MM.1S (cell line): ENCODE measurements around the gene MADD.

Experiments used
- DNase-seq: peaks from one replicate; pipeline ENCODE4 v3.0.0-alpha.2; 2015
- H2AFZ ChIP-seq: fragments of 300-600 bp; sonication (generic); 2 replicates; pipeline ENCODE4 v1.6.0; 2016; ENCODE audit warnings: antibody characterized with exemption, low read length
- H3F3A ChIP-seq: fragments of 300-600 bp; sonication (generic); 2 replicates; pipeline ENCODE4 v1.6.1; 2016; ENCODE audit warnings: mild to moderate bottlenecking, antibody characterized with exemption, low read length, moderate library complexity, mixed read lengths; ENCODE audit not compliant: insufficient read depth
- H3K27ac ChIP-seq: fragments of 300-600 bp; sonication (generic); 2 replicates; pipeline ENCODE4 v1.5.1; 2016; ENCODE audit warnings: mild to moderate bottlenecking, low read length
- H3K27me3 ChIP-seq: fragments of 300-600 bp; sonication (generic); replicated peaks from 2 replicates; pipeline ENCODE4 v1.6.0; 2016; ENCODE audit warnings: low read length; ENCODE audit not compliant: insufficient read depth
- H3K36me3 ChIP-seq: fragments of 300-600 bp; sonication (generic); replicated peaks from 2 replicates; pipeline ENCODE4 v1.6.1; 2016; ENCODE audit warnings: mild to moderate bottlenecking, low read length, mixed read lengths; ENCODE audit not compliant: insufficient read depth
- H3K4me1 ChIP-seq: fragments of 300-600 bp; sonication (generic); 2 replicates; pipeline ENCODE4 v1.6.1; 2016; ENCODE audit warnings: low read length, mixed read lengths
- H3K4me2 ChIP-seq: fragments of 300-600 bp; sonication (generic); 2 replicates; pipeline ENCODE4 v1.6.0; 2016; ENCODE audit warnings: low read depth, low read length
- H3K4me3 ChIP-seq: fragments of 300-600 bp; sonication (generic); 2 replicates; pipeline ENCODE4 v1.5.1; 2016; ENCODE audit warnings: low read length, mixed read lengths
- H3K79me2 ChIP-seq: fragments of 300-600 bp; sonication (generic); 2 replicates; pipeline ENCODE4 v1.6.1; 2016; ENCODE audit warnings: mixed run types, low read length, mixed read lengths
- H3K9ac ChIP-seq: fragments of 300-600 bp; sonication (generic); 2 replicates; pipeline ENCODE4 v1.6.1; 2016; ENCODE audit warnings: low read length, mixed read lengths
- H3K9me2 ChIP-seq: fragments of 300-600 bp; sonication (generic); replicated peaks from 2 replicates; pipeline ENCODE4 v1.6.1; 2016; ENCODE audit warnings: mild to moderate bottlenecking, low read length, mixed read lengths; ENCODE audit not compliant: insufficient read depth
- H3K9me3 ChIP-seq: fragments of 300-600 bp; sonication (generic); replicated peaks from 2 replicates; pipeline ENCODE4 v1.6.1; 2016; ENCODE audit warnings: mild to moderate bottlenecking, low read length, mixed read lengths; ENCODE audit not compliant: insufficient read depth
- H4K20me1 ChIP-seq: fragments of 300-600 bp; sonication (generic); 2 replicates; pipeline ENCODE4 v1.6.1; 2016; ENCODE audit warnings: mild to moderate bottlenecking, low read length, moderate library complexity, mixed read lengths; ENCODE audit not compliant: insufficient read depth
- EZH2 ChIP-seq: fragments of 300-600 bp; sonication (generic); optimal IDR thresholded peaks from 2 replicates; pipeline ENCODE3; 2017; ENCODE audit warnings: low read depth, mild to moderate bottlenecking, antibody characterized with exemption, low read length, mixed read lengths
- EZH2phosphoT487 ChIP-seq: fragments of 300-600 bp; sonication (generic); IDR thresholded peaks from 2 replicates; pipeline ENCODE4 v1.6.1; 2018; ENCODE audit warnings: antibody characterized with exemption, low read length
- TF ChIP-seq, protein P1 (sequence below): fragments of 300-600 bp; sonication (generic); IDR thresholded peaks from 2 replicates; pipeline ENCODE4 v1.5.1; 2016; ENCODE audit warnings: antibody characterized with exemption, low read length, mixed read lengths

The MADD gene

DNA sequence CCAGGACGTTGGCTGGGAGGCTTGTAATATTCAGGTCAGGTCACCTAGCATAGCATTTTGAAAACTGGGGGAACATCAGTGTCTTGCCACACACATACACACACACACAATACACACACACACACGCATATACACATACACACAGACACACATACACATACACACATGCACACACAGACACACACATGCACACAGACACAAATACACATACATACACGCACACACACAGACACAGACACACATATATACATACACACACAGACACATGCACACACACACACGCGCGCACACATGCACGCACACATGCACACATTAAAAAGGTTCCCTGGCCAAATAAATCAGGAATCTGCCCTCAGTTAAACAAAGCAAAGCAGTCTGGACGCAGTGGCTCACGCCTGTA is 70.1 kb downstream of the MADD start:
- TF ChIP-seq EZH2, result no peak
- TF ChIP-seq, protein P1, sequence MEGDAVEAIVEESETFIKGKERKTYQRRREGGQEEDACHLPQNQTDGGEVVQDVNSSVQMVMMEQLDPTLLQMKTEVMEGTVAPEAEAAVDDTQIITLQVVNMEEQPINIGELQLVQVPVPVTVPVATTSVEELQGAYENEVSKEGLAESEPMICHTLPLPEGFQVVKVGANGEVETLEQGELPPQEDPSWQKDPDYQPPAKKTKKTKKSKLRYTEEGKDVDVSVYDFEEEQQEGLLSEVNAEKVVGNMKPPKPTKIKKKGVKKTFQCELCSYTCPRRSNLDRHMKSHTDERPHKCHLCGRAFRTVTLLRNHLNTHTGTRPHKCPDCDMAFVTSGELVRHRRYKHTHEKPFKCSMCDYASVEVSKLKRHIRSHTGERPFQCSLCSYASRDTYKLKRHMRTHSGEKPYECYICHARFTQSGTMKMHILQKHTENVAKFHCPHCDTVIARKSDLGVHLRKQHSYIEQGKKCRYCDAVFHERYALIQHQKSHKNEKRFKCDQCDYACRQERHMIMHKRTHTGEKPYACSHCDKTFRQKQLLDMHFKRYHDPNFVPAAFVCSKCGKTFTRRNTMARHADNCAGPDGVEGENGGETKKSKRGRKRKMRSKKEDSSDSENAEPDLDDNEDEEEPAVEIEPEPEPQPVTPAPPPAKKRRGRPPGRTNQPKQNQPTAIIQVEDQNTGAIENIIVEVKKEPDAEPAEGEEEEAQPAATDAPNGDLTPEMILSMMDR, result no peak
- TF ChIP-seq EZH2phosphoT487, result no peak
- H3K9me2 ChIP-seq, result no peaks in the 10 kb centered on the region
- H3K79me2 ChIP-seq, result no peaks in the 10 kb centered on the region
- no peak overlapping the region for H3K4me2 ChIP-seq
- H3K36me3 ChIP-seq, result no peaks in the 10 kb centered on the region
- no peak overlapping the region for H2AFZ ChIP-seq
- peaks cover 7% of the 10 kb centered on the region; the same call in 1 of the 2 replicates for H3K27me3 ChIP-seq
- no peak overlapping the region for H3K27ac ChIP-seq
- no peak for DNase-seq
- H3F3A ChIP-seq, result no peaks in the 10 kb centered on the region
- no peak overlapping the region for H3K9ac ChIP-seq
- no peak overlapping the region for H3K4me3 ChIP-seq
- no peaks in the 10 kb centered on the region for H3K4me1 ChIP-seq
- H3K9me3 ChIP-seq, result no peaks in the 10 kb centered on the region
- no peaks in the 10 kb centered on the region for H4K20me1 ChIP-seq

DNA sequence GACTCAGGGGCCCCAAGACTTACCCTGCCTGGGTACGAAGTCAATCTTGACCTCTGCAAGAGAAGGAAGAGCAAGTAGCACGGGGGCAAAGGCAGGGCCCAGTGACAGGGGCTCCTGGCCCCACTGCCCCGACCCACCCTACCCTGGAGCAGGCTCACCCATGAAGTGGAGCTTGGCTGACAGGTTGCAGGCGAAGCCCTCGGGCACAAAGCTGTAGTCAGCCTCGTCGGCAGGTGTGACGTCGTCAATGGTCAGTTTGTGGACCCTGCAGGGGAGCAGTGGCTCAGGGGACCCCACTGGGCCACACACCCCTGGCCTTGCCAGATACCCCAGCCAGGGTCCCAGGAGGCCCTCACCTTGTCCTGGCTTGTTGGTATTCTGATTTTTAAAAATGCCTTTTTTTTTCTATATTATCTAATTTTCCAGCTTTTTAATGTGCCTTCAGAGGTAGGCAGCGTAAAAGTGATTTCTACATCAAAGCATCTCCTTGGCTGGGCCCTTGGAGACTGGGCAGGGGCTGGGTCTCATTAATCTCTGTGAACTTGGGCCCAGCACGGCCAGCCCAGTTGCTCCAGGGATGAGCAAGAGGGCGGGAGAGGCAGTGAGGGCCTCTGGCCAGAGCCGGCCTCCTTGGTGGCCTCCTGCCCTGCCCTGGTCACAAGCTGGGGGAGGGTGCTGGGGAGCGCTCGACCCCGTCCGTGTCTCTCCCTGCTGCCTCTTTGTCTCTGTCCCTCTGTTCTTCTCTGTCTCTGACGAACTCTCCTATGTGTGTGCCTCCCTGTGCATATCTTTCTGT is 71.2 kb downstream of the MADD start:
- no peak for DNase-seq
- Histone ChIP-seq H3K4me1 (no peaks in the 10 kb centered on the region), H3F3A (no peaks in the 10 kb centered on the region), H3K9ac (no peak overlapping the region), H3K36me3 (no peaks in the 10 kb centered on the region), H3K4me2 (no peak overlapping the region), H3K9me2 (no peaks in the 10 kb centered on the region), H3K79me2 (no peaks in the 10 kb centered on the region), H3K27me3 (peaks cover 19% of the 10 kb centered on the region), H3K9me3 (no peaks in the 10 kb centered on the region), H3K4me3 (no peak overlapping the region), H4K20me1 (no peaks in the 10 kb centered on the region), H3K27ac (no peak overlapping the region), H2AFZ (no peak overlapping the region)
- TF ChIP-seq EZH2phosphoT487 (no peak), EZH2 (no peak)
- TF ChIP-seq, protein P1, result no peak

DNA sequence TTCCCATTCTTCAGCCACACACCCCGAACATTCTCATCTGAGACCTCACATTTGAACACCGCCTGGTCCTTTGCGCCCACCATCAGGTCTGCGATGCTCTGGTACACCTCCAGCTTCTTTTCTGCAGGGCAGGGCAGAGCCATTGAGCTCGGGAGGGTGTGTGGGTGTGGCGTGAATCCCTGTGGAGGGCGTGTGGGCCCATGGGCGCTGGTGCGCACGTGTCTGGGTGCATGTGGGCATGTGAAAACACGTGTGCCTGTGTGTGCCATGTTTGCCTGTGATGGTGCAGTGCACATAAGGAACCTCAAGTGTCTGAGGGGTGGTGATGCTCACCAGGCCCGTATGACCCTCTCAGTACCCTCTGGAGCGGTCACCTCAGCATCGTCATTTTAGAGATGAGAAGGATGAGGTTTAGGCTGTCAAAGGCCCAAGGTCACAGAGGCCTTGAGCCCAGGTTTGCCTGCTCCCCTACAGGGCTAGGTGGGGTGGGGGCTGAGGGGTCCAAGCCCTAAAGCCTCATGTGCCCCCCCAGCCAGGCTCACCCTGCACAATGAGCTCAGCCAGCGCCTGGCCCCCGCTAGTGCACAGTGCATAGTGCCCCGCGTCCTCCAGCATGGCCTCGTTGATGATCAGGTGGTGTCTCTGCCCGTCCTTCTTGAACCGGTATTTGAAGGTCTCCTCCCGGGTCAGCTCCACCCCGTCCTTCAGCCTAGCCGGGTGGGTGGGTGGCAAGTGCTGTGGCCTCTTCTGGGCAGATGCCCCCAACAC is 72.3 kb downstream of the MADD start:
- H3K4me1 ChIP-seq, result no peaks in the 10 kb centered on the region
- no peak overlapping the region for H3K27ac ChIP-seq
- DNase-seq, result no peak
- no peaks in the 10 kb centered on the region for H4K20me1 ChIP-seq
- H3K79me2 ChIP-seq, result no peaks in the 10 kb centered on the region
- no peak overlapping the region for H3K9ac ChIP-seq
- no peak overlapping the region for H3K4me3 ChIP-seq
- H3K36me3 ChIP-seq, result no peaks in the 10 kb centered on the region
- TF ChIP-seq EZH2phosphoT487 (no peak), EZH2 (no peak)
- TF ChIP-seq, protein P1, result no peak
- H2AFZ ChIP-seq, result no peak overlapping the region
- no peaks in the 10 kb centered on the region for H3K9me2 ChIP-seq
- peaks cover 24% of the 10 kb centered on the region for H3K27me3 ChIP-seq
- H3K4me2 ChIP-seq, result no peak overlapping the region
- no peaks in the 10 kb centered on the region for H3F3A ChIP-seq
- no peaks in the 10 kb centered on the region for H3K9me3 ChIP-seq
